GM04504 (cell line): ENCODE measurements around the gene ULBP1.
A peak's percentile ranks its signal among the peaks of the same experiment; 100 is the strongest.
"Not testable (repeated sequence)": the region's sequence is repeated elsewhere in the genome, so short reads cannot be mapped to it uniquely, and the experiment has no call there.

ENCODE experiments used
- DNase-seq: peaks from one replicate; pipeline ENCODE4 v3.0.0-alpha.2; 2012; ENCODE audit warnings: low read depth

The ULBP1 gene

GRCh38 chr6:149953390-149953789 is 10.4 kb upstream of the ULBP1 start:
- not testable (repeated sequence) for DNase-seq

- not testable (repeated sequence) for DNase-seq
Observed at GRCh38 chr6:149953934-149954327, 9.8 kb upstream of the ULBP1 start.

GRCh38 chr6:149954328-149954983 is 9.3 kb upstream of the ULBP1 start:
- not testable (repeated sequence) for DNase-seq

- not testable (repeated sequence) for DNase-seq
Observed at GRCh38 chr6:149954984-149955653, 8.6 kb upstream of the ULBP1 start.

GRCh38 chr6:149955654-149956317 is 8.0 kb upstream of the ULBP1 start:
- DNase-seq, result not testable (repeated sequence)

GRCh38 chr6:149958124-149958523 is 5.6 kb upstream of the ULBP1 start:
- not testable (repeated sequence) for DNase-seq

- not testable (repeated sequence) for DNase-seq
Observed at GRCh38 chr6:149959806-149960205, 3.9 kb upstream of the ULBP1 start.

- no peak for DNase-seq
Observed at GRCh38 chr6:149960488-149960887, 3.3 kb upstream of the ULBP1 start.

- DNase-seq, result no peak
Observed at GRCh38 chr6:149961728-149962425, 1.9 kb upstream of the ULBP1 start.

- DNase-seq, result no peak
Observed at GRCh38 chr6:149962461-149963211, 1.1 kb upstream of the ULBP1 start.

- DNase-seq, result peak; percentile 30
Observed at GRCh38 chr6:149963212-149963461, 606 bp upstream of the ULBP1 start.

GRCh38 chr6:149964308-149965193 is 808 bp downstream of the ULBP1 start:
- peak; percentile 8 for DNase-seq

- no peak for DNase-seq
Observed at GRCh38 chr6:149965194-149966020, 1.7 kb downstream of the ULBP1 start.

GRCh38 chr6:149966319-149966718 is 2.6 kb downstream of the ULBP1 start:
- DNase-seq, result not testable (repeated sequence)

- no peak for DNase-seq
Observed at GRCh38 chr6:149967591-149967990, 3.8 kb downstream of the ULBP1 start.

- DNase-seq, result not testable (repeated sequence)
Observed at GRCh38 chr6:149967999-149968398, 4.3 kb downstream of the ULBP1 start.

- not testable (repeated sequence) for DNase-seq
Observed at GRCh38 chr6:149968909-149969308, 5.2 kb downstream of the ULBP1 start.

- DNase-seq, result no peak
Observed at GRCh38 chr6:149969635-149970034, 5.9 kb downstream of the ULBP1 start.

GRCh38 chr6:149974394-149974793 is 10.7 kb downstream of the ULBP1 start:
- DNase-seq, result not testable (repeated sequence)

GRCh38 chr6:149974825-149975224 is 11.1 kb downstream of the ULBP1 start:
- no peak for DNase-seq
